Vagina (tissue), 2 donors: ENCODE data around the gene FAP. TPM values are rescaled to one million over a fixed set of nuclear protein-coding genes. Genes with fewer than 3 reads are reported as not detected.

Experiments
- DNase-seq, 2 donors: peaks; one replicate each; pipeline ENCODE4 v3.0.0-alpha.2; 2017; ENCODE audit errors: extremely low spot score in 2 of 2
- H3K27ac ChIP-seq: fragments of 200-600 bp; sonication (generic); one replicate; pipeline ENCODE4 v1.5.1; 2019
- H3K27me3 ChIP-seq: fragments of 200-600 bp; sonication (generic); one replicate; pipeline ENCODE4 v1.5.1; 2019
- H3K36me3 ChIP-seq, 2 donors: fragments of 200-600 bp; sonication (generic); one replicate each; pipeline ENCODE4 v1.5.1; 2017 to 2019
- H3K4me1 ChIP-seq: fragments of 200-600 bp; sonication (generic); one replicate; pipeline ENCODE4 v1.5.1; 2019
- H3K4me3 ChIP-seq, 2 donors: fragments of 200-600 bp; sonication (generic); 1 replicate in 1 of 2; 2 replicates in 1 of 2; pipeline ENCODE4 v1.5.1; 2016 to 2019
- H3K9me3 ChIP-seq: fragments of 200-600 bp; sonication (generic); one replicate; pipeline ENCODE4 v1.5.1; 2019
- CTCF ChIP-seq, 3 experiments: fragments of 450-650 bp in 2 of 3; fragments of 200-600 bp in 1 of 3; sonication (generic) in 1 of 3; IDR thresholded peaks; one replicate each; pipeline ENCODE4 v1.5.1; 2017 to 2019; ENCODE audit warnings: antibody characterized with exemption in 3 of 3, mild to moderate bottlenecking in 2 of 3, moderate library complexity in 2 of 3
- POLR2A ChIP-seq, 2 donors: fragments of 450-650 bp; IDR thresholded peaks; one replicate each; pipeline ENCODE4 v1.6.1; 2017; ENCODE audit warnings: antibody characterized with exemption in 2 of 2, mild to moderate bottlenecking in 2 of 2, moderate library complexity in 2 of 2
- POLR2AphosphoS5 ChIP-seq, 2 donors: sonication (generic); formaldehyde crosslinking; IDR thresholded peaks; one replicate each; pipeline ENCODE4 v1.9.0; 2017; ENCODE audit warnings: antibody characterized with exemption in 2 of 2, mild to moderate bottlenecking in 2 of 2, low read depth in 1 of 2; ENCODE audit not compliant: insufficient read depth in 1 of 2
- intact Hi-C: fragments of 100-400 bp; cut with DNase I; formaldehyde crosslinking; loops from one replicate; pipeline ENCODE4 v1.15.1; 2023
- total RNA-seq: library from RNA; depleted of rRNA; stranded (reverse); fragments of >200 nt; gene quantifications from one replicate; pipeline ENCODE4 v1.2.3, GENCODE V29; 2016

Gene FAP
- total RNA-seq, 1 donor from 2014 or later = 4.2 TPM

DNA sequence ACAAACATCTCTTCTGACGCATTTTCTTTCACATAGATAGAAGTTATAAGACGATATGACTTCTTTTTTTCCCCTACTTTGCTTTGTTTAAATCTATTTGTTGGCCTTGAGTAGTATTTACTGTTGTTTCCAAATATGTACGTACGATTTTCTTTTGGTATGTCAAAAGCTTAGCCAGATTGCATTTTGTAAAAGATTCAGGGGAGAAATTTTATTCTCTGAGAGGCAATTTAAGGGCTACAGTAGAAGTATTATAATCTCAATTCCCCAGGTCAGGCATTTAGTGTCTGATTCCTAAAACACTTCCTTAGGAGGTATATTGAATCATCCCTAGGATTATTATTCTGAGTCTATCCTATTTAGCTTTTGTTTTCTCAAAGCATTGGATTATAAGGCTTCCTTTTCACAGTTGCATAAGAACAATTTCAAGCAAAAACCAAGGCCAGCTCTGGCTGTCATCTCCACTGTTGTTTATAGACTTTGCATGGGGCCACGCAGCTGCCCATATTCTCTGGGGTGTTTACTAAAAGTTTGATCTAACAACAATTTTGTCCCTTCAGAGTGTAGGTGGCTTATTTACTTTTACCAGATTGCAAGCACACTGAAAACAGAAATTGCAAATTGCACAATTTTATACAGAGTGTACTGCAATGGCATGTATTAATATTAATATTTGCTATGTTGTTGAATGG is 57.6 kb downstream of the FAP start:
- intact Hi-C loops = no loop called here
- TF ChIP-seq POLR2AphosphoS5 (IDR thresholded peaks at IDR 0.05; ENCODE audit: insufficient read depth in 1 of 2, low read depth in 1 of 2) (no peak), POLR2A (IDR thresholded peaks at IDR 0.05) (no peak), CTCF (IDR thresholded peaks at IDR 0.05) (no peak)
- DNase-seq = no peak
- Histone ChIP-seq H3K4me3 (no peak overlapping the region), H3K36me3 (no peaks in the 10 kb centered on the region), H3K9me3 (no peaks in the 10 kb centered on the region), H3K27ac (no peak overlapping the region), H3K4me1 (no peaks in the 10 kb centered on the region), H3K27me3 (no peaks in the 10 kb centered on the region)

DNA sequence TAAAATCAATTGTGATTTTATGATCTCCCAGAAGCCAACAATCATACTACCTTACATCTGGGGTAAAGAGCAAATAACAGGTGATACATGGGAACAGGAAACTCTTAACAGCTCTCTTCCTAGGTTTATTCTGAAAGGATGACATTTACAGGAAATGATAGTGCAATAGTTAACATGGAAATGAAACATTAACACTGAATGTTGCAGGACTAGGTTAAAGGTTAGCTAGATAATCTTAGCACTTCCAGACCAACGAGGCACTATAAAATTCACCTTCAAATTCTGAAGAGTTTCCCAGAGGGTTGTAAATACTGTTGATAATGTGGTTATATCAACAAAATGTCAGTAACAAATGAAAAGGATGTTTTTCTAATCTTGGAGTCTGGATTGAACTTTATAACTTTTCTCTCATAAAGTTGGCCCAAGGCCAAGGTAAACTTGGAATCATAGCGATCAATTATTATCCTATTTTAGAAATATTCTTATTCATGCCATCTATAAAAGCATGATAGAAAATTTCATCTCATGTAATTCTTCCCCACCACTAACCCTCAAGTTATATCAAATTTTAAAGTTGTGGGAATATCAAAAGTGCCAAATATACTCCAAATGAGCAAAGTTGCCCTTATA is 58.3 kb downstream of the FAP start:
- no peaks in the 10 kb centered on the region for H3K9me3 ChIP-seq
- intact Hi-C loops = no loop called here
- H3K27ac ChIP-seq = no peak overlapping the region
- DNase-seq = no peak
- H3K4me3 ChIP-seq = no peak overlapping the region
- no peaks in the 10 kb centered on the region for H3K4me1 ChIP-seq
- H3K27me3 ChIP-seq = no peaks in the 10 kb centered on the region
- H3K36me3 ChIP-seq = no peaks in the 10 kb centered on the region
- TF ChIP-seq POLR2AphosphoS5 (IDR thresholded peaks at IDR 0.05; ENCODE audit: insufficient read depth in 1 of 2, low read depth in 1 of 2) (no peak), POLR2A (IDR thresholded peaks at IDR 0.05) (no peak), CTCF (IDR thresholded peaks at IDR 0.05) (no peak)

DNA sequence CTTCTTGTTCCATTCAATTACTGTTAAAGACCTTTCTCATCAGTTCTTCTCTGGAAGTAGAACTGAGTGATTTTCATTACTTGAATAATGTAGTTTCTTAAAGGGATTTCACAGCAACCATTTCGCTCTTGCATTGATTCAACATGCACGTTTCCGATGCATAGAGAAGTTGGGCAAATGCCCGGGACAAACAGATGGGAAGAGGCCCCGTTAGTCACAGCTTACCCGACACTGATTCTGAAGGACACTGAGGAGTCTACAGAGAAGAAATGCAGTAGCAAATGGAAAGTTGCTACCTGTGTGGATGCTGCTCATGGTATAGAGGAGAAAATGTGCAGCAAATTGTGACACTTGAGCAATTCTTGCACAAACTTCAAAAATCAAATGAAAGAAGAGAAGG is 58.9 kb downstream of the FAP start:
- intact Hi-C loops = no loop called here
- Histone ChIP-seq H3K9me3 (no peaks in the 10 kb centered on the region), H3K4me3 (no peak overlapping the region), H3K36me3 (no peaks in the 10 kb centered on the region), H3K27me3 (no peaks in the 10 kb centered on the region), H3K27ac (no peak overlapping the region), H3K4me1 (no peaks in the 10 kb centered on the region)
- TF ChIP-seq POLR2A (IDR thresholded peaks at IDR 0.05) (no peak), POLR2AphosphoS5 (IDR thresholded peaks at IDR 0.05; ENCODE audit: insufficient read depth in 1 of 2, low read depth in 1 of 2) (no peak), CTCF (IDR thresholded peaks at IDR 0.05) (no peak)
- DNase-seq = no peak

GRCh38 chr2:162182395-162182794 is 60.9 kb downstream of the FAP start:
- TF ChIP-seq CTCF (IDR thresholded peaks at IDR 0.05) (no peak), POLR2A (IDR thresholded peaks at IDR 0.05) (no peak), POLR2AphosphoS5 (IDR thresholded peaks at IDR 0.05; ENCODE audit: insufficient read depth in 1 of 2, low read depth in 1 of 2) (no peak)
- intact Hi-C loops = no loop called here
- Histone ChIP-seq H3K9me3 (no peaks in the 10 kb centered on the region), H3K4me1 (no peaks in the 10 kb centered on the region), H3K27ac (no peak overlapping the region), H3K36me3 (no peaks in the 10 kb centered on the region), H3K27me3 (no peaks in the 10 kb centered on the region), H3K4me3 (no peak overlapping the region)
- DNase-seq = no peak

GRCh38 chr2:162177301-162177700 is 65.9 kb downstream of the FAP start:
- no peaks in the 10 kb centered on the region for H3K36me3 ChIP-seq
- H3K4me1 ChIP-seq = no peaks in the 10 kb centered on the region
- DNase-seq = no peak
- intact Hi-C loops = no loop called here
- no peaks in the 10 kb centered on the region for H3K9me3 ChIP-seq
- no peak for TF ChIP-seq POLR2A (IDR thresholded peaks at IDR 0.05)
- TF ChIP-seq CTCF (IDR thresholded peaks at IDR 0.05) = no peak
- TF ChIP-seq POLR2AphosphoS5 (IDR thresholded peaks at IDR 0.05; ENCODE audit: insufficient read depth in 1 of 2, low read depth in 1 of 2) = no peak
- no peak overlapping the region for H3K4me3 ChIP-seq
- no peaks in the 10 kb centered on the region for H3K27me3 ChIP-seq
- H3K27ac ChIP-seq = no peak overlapping the region
